ENCODE results near the gene FTL.
A peak's percentile ranks its signal among the peaks of the same experiment; 100 is the strongest.

FTL gene

GRCh38 chr19:48966541-48967345, 1.6 kb downstream of the FTL start:
- no peak for DNase-seq (ENCODE audit: low read depth)

- no peak for DNase-seq (ENCODE audit: low read depth)
Measured at GRCh38 chr19:48967346-48968178, 2.5 kb downstream of the FTL start.

GRCh38 chr19:48968179-48968661, 3.1 kb downstream of the FTL start:
- no peak for DNase-seq (ENCODE audit: low read depth)

- no peak for DNase-seq (ENCODE audit: low read depth)
Measured at GRCh38 chr19:48968813-48969218, 3.7 kb downstream of the FTL start.

- DNase-seq (ENCODE audit: low read depth): no peak
Measured at GRCh38 chr19:48969276-48970138, 4.4 kb downstream of the FTL start.

- no peak for DNase-seq (ENCODE audit: low read depth)
Measured at GRCh38 chr19:48970139-48970766, 5.1 kb downstream of the FTL start.

- DNase-seq (ENCODE audit: low read depth): peak; percentile 80
Measured at GRCh38 chr19:48970923-48971395, 5.8 kb downstream of the FTL start.

- DNase-seq (ENCODE audit: low read depth): no peak
Measured at GRCh38 chr19:48975947-48976847, 11.1 kb downstream of the FTL start.

- no peak for DNase-seq (ENCODE audit: low read depth)
Measured at GRCh38 chr19:48977061-48977460, 12.0 kb downstream of the FTL start.

GRCh38 chr19:48982280-48982679, 17.2 kb downstream of the FTL start:
- no peak for DNase-seq (ENCODE audit: low read depth)

- DNase-seq (ENCODE audit: low read depth): no peak
Measured at GRCh38 chr19:48985711-48986110, 20.6 kb downstream of the FTL start.

GRCh38 chr19:48986211-48986610, 21.1 kb downstream of the FTL start:
- DNase-seq (ENCODE audit: low read depth): no peak

- no peak for DNase-seq (ENCODE audit: low read depth)
Measured at GRCh38 chr19:48987323-48987722, 22.2 kb downstream of the FTL start.

GRCh38 chr19:48988286-48988685, 23.2 kb downstream of the FTL start:
- DNase-seq (ENCODE audit: low read depth): no peak

GRCh38 chr19:48988860-48989259, 23.8 kb downstream of the FTL start:
- no peak for DNase-seq (ENCODE audit: low read depth)

- DNase-seq (ENCODE audit: low read depth): no peak
Measured at GRCh38 chr19:48989701-48990291, 24.7 kb downstream of the FTL start.

- no peak for DNase-seq (ENCODE audit: low read depth)
Measured at GRCh38 chr19:48990400-48990799, 25.3 kb downstream of the FTL start.

GRCh38 chr19:48991011-48991609, 26.0 kb downstream of the FTL start:
- no peak for DNase-seq (ENCODE audit: low read depth)

GRCh38 chr19:48991873-48992580, 26.9 kb downstream of the FTL start:
- no peak for DNase-seq (ENCODE audit: low read depth)
